NT2/D1 (cell line): ENCODE measurements around the gene NRBF2.

Source experiments
- SUZ12 ChIP-seq: IDR thresholded peaks from 2 replicates; pipeline ENCODE4 v1.6.1; 2011; ENCODE audit not compliant: insufficient read length, insufficient read depth; ENCODE audit errors: extremely low read depth
- YY1 ChIP-seq: IDR thresholded peaks from 2 replicates; pipeline ENCODE4 v1.6.1; 2011; ENCODE audit not compliant: insufficient read length, insufficient read depth
- ZNF274 ChIP-seq: IDR thresholded peaks from 2 replicates; pipeline ENCODE4 v1.6.1; 2011; ENCODE audit warnings: mild to moderate bottlenecking, low read depth, low read length

DNA sequence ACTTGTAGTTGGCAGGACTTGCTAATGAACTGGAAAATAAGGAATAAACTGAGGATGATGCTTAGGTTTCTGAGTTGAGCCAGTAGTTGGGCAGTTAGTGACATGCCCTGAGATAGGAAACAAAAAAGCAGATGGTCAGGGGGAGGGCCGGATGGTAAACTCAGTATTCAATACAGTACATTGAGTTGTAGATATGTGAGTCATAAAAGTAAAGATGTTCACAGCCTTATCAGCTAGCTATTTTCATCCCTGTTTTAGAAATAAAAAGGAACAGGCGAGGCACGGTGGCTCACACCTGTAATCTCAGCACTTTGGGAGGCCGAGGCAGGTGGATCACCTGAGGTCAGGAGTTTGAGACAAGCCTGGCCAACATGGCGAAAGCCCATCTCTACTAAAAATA lies 22.2 kb upstream of the NRBF2 start:
- no peak for TF ChIP-seq YY1
- TF ChIP-seq ZNF274: no peak
- no peak for TF ChIP-seq SUZ12
